Sciatic nerve (tissue), 2 donors: ENCODE data around the gene SORT1. TPM values are rescaled to one million over a fixed set of nuclear protein-coding genes. Genes with fewer than 3 reads are reported as not detected.
"Not testable (repeated sequence)": the region's sequence is repeated elsewhere in the genome, so short reads cannot be mapped to it uniquely, and the experiment has no call there.

Experiments used
- ATAC-seq: fragments of 200-7000 bp; cut with Tn5 transposase; one replicate; pipeline ENCODE4 v1.9.1; 2020; ENCODE audit warnings: mild to moderate bottlenecking, moderate library complexity
- DNase-seq: peaks from one replicate; pipeline ENCODE4 v3.0.0-alpha.2; 2020; ENCODE audit warnings: low spot score
- intact Hi-C: fragments of 100-400 bp; cut with DNase I; formaldehyde crosslinking; loops from one replicate; pipeline ENCODE4 v1.14.2; 2022
- total RNA-seq: library from RNA; stranded (reverse); fragmentation: NEBNext Ultra II Directional; extraction: Animal tissue kit (Norgen Biotek cat#: 25700); gene quantifications from one replicate; pipeline ENCODE4 v1.2.1, GENCODE V29; 2021
- donor health status: DM: no; HTN: no; CAD: no.
- donor health status: DM: no; HTN: no; CAD: no.

SORT1 gene
- total RNA-seq, 1 donor from 2014 or later, result 111 TPM

DNA sequence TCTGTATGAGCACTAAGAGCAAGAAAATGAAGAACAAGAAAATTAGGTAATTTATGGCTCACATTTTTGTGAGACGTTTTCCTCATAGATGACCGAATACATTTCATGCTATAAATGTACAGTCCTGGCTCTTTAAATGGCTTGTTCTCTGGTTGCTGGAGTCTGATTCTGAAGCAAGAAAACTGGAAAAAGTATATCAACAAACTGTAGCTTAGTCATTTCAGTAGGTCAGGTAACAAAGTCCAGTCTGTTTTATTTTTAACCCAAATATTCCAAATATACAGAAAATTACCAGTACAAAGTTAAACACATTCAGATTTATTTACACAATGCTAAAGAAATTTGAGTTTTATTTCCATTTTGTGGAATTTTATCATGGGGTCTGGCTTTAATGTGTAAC lies 88.4 kb downstream of the SORT1 start:
- ATAC-seq (no peak), DNase-seq (no peak)
- intact Hi-C loops, result no loop called here

DNA sequence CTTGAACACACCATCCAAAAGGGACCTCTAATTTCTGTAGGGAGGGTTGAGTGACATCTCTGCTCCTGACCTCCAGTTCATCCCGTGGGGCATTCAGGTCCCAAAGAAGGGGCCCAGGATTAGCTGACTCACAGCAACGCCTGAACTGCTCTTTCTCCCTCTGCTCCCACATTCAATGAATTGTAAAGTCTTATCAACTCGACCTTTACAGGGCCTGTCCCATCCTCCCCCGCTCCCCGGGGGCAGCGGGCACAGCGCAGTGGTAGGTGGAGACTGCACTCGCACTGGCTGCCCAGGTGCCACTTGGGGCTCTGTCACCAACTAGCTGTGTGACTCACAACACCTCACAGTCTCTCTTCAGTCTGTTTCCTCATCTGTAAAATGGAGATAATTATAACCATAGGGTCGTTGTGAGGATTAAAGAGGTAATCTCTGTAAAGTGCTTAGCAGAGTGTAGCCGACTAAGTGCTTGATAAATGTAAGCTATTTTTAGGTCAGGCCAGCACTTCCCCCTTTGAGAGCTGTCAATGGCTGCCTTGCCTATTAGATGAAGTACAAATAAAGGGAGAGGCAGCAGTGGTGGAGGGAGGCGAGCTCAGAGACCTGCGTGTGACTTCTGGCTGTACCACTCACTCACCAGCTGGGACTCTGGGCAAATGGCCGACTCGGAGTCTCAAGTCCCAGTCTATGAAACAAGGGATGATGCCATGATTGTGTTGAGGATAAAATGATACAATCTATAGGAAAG lies 90.3 kb downstream of the SORT1 start:
- intact Hi-C loops, result no loop called here
- DNase-seq (no peak), ATAC-seq (peak; percentile 16)

DNA sequence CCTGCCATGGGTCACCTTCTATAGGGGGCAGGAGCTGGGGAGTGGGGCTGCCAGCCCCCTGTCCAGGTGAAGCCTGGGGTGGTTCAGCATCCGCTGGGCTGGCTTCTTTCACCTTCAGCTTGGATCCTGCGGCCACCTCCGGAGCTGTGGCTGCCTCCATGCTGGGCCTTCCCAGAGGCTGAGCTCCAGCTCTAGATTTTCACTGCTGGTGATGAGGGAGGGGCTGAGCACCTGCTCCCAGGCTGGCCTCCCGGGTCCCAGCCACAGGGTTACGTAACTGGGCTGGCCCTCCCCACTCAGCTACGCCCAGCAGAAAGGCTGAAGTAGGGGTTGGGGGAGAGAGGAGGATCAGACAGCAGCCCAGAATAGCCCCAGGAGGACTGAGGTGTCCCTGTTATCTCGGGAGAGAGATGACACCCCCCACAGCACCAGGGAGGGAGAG lies 90.9 kb downstream of the SORT1 start, which contains the start of gene MYBPHL:
TSS of gene MYBPHL (minus strand) at position 180 of the 442 bp plus-strand sequence. CDS start at position 160, 20 bp downstream.
- intact Hi-C loops, result no loop called here
- no peak for ATAC-seq
- no peak for DNase-seq

DNA sequence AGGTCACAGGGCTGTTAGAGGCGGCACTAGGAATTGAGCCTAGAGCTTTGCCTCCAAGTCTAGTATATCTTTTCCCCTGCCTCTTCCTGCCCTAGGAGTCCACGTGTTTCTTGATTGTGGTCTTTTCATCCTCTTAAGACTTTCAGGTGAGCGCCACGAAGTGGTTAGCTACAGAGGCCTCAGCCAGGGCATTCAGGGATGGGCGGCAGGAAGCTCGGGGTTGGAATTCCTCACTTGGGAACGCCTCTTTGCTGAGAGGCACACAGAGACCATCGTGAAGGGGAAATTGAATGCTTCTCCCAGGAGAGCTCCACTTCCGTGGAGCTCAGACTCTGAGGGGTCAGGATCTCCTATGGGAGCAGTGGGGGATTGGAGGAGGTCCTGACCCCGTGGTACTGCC lies 91.7 kb downstream of the SORT1 start:
- intact Hi-C loops, DNase-seq: not testable (repeated sequence)
- peak; percentile 6 for ATAC-seq

DNA sequence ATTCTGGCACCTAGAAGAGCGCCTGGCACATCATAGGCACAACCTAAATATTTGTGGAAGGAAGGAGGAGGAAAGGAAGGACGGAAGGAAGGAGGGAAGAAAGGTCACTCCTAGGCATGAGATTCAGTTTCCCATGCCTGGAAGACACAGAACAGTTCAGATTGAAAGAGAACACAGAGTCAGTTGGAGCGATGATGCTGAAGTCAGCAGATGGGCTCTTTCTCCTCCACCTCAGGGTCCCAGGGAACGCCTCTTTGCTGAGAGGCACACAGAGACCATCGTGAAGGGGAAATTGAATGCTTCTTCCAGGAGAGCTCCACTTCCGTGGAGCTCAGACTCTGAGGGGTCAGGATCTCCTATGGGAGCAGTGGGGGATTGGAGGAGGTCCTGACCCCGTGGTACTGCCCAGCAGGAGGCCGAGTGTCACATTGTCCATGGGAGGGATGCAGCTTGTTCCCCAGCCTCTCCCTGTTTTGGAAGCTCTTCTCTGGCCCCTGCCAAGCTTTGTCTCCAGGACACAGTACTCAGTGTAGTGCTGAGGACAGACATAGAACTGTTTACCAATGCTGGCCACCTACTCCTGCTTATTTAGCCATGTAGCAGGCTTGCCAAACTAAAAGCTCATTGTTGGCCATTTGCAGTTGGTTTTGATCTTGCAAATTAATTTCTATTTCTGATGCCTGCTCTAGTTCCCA lies 93.3 kb downstream of the SORT1 start:
- DNase-seq, result no peak
- ATAC-seq, result peak; percentile 80
- intact Hi-C loops, result no loop called here

DNA sequence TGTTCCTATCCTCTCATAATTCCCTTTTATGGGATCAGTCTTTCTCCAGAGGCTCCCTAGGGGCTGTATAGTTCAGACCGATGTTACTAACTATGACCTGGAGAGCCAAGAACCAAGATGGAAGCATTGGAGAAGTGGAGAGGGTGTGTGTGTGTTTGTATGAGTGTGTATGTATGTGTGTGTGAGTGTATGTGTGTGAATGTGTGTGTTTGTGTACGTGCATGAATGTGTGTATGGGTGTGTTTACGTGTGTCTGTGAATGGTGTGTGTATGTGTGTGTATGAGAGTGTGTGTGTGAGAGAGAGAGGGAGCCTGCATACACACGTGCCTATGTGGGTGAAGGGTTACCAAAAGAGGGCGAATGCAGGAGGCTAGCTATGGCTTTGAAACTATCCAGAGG lies 95.8 kb downstream of the SORT1 start:
- intact Hi-C loops, result no loop called here
- ATAC-seq (no peak), DNase-seq (no peak)

DNA sequence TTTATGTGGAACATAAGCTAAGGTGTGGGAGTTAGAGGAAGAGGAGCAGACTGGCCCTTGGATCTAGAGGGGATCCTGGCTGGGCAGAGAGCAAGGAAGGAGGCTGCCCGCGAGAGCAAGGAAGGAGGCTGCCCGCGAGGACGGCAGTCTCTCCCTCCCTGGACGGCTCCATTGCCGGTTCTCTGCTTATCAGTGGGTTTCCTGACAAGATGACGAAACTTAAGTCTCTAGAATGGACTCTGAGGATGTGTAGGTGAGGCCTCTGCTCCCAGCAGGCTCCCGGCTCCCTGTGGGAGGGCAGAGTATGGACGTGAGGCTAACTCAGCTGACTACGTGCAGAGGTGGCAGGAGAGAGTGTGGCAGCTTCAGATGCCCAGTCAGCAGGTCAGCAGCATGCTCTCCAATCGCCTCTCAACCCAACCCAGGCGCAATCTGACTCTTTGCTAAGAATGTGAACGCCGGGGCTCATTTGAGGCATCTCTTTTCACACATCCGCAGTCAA lies 97.0 kb downstream of the SORT1 start:
- ATAC-seq, result no peak

DNA sequence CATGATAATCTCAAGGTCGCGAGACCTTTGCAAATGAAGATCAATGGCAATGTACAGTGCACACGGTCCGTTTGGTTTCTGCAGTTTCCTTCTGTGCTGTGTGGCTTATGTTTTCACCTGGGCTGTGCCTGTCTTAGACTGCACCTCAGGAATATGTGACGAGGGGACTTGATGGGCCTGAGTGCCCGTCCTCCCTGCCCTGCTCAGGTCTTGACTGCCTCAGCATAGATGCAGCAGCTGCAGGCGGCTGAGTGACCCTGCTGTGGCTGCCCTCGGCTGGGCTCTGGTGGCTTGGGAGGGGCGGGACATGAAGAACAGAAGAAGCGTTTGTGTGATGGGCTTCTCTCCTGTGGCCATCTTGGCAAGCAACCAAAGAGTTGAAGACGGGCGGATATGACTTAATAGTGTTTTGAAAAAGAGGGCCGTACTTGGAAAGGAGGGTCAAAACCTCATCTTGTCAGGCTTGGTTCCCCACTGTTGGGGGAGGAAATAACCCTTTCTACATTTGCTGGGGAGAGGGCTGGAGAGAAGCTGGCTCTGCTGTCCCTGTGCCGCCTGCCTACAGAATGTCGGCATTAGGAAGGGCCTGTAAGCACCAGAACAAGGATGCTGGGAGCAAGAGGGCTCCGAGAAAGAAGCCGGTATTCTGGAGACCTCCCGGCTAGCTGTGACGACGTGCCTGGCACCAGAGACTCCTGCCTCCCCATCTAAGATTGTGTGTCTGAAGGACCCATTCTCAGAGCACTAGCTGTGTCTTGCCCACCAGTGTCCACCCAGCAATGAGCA lies 98.0 kb downstream of the SORT1 start:
- DNase-seq (peak; percentile 86), ATAC-seq (peak; percentile 92)
- intact Hi-C loops, result no loop called here

More for the DNA sequence above, 97.0 kb downstream of the SORT1 start:
- intact Hi-C loops, result no loop called here
- no peak for DNase-seq

DNA sequence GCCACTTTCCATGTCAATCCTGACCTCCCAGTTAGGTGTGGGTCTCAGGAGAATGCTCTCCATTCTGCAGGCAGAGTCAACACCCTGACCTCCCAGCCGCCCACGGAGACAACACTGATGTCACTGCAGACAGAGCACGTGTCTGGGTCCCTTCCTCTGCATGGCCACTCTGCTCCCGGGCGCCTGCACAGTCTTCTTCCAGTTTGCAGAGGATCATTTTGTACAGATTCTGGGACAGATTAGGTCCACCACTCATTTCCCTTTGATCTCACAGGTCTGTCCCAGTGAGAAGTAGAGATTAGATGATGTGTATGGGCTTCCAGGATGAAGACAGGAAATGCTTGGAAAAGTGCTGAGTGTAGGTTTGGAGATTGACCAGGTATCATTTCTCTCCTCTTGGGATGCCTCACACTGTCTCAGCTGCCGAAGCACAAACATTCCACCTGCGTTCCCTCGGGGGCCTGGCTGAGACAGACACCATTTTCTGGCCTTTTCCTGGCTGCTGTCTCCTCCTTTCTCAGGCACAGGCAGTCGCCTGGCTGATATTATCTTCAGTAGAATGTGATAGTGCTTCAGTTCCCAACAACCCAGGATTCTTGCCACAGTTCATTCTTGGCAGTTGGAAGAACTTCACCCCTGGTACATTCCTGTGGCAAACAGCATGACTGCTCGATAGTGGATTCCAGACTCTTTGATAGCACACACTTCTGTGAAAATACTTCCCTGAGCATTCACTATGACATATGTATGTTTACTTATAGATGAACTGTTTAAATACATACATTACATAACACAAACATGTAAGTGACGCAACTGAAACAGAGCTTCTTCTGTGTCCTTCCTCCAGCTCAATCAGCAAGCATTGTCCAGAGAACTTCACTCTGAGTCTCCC lies 98.8 kb downstream of the SORT1 start:
- intact Hi-C loops, result no loop called here
- DNase-seq (peak; percentile 86), ATAC-seq (peak; percentile 83)

DNA sequence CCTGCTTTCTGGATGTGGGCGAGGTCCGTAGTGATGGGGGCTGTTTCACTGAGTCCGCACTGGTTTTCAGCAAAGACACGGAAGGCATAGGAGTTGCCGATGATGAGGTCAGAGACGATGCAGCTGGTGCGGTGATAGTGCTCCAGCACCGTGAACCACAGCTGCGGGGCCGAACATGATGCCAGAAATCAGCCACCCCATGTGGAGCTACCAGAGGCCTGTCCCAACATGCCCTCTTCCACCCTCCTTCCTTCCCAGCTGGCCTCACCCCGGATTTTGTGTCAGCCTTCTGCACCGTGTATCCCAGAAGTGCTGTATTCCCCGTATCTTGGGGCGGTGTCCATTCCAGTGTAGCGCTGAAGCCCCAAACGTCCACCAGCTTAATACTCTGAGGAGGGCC lies 100.9 kb downstream of the SORT1 start:
- ATAC-seq (no peak), DNase-seq (no peak)
- intact Hi-C loops, result no loop called here

DNA sequence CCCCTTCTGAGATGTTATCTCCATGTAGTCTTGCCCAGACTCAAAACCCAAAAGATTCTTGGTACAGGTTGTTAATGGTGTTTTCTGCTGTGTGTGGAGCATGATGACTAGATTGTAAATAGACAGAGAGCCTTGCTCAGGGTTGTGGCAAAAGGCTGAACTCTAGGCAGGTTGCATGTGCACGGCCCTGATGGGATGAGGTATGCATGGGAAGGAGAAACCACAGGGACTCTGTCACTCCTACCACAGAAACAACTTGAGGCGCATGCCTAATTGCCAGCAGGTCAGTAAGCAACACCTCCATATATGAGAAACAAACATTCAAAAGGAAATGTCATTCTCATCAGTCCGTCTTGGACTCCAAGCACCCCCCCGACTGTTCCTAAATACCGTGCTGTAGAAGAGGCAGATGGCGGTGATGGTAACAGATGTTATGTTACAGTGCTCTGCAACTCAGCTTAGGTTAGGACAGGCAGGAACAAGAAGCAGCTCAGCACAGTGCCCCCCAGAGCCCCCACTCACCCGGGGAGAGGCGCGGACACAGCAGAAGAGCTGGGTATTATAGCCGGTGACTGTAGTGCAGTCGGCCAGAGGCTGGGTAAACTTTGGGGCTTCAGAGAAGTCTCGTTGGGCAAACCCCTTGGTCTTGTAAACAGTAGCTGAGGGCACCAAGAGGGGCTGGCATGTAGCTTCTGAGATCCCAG lies 101.9 kb downstream of the SORT1 start:
- ATAC-seq (no peak), DNase-seq (no peak)
- intact Hi-C loops, result no loop called here

DNA sequence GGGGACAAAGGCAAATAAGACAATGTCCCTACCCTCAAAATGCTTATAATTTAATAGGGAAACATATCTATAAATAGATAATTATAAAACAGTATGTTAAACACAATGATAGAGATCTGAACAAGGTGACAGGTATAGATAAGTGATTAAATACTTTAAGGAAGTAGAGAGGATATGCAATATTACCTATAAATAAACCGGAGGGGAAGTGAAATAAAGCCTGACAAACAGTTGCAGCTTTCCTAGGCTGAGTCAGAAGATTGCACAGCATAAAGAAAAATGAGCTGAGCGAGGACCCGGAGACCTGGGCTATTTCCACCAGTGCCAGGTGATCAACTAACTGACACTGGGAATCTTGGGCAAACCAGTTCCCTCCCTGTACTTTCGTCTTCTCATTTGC lies 103.2 kb downstream of the SORT1 start:
- intact Hi-C loops, result no loop called here
- DNase-seq (no peak), ATAC-seq (no peak)

DNA sequence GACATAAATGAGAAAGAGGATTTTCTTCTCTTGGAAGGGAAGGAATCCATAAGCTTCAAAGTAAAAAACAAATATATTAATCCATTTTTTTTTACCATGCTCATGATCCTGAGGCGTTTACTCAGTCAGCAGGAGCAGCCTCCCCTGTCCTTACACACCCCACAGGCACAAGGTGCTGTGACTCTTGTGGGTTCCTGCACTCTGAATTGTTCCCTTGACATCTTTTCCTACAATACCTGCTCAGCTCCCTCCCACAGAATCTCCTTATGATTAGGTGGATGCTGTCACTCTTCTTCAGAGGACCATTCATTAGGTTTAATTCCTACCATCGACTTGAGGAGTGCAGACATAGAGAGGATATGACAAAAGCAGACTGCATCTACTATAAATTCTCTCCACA lies 104.7 kb downstream of the SORT1 start:
- ATAC-seq, result no peak
- intact Hi-C loops, result no loop called here
- DNase-seq, result no peak

DNA sequence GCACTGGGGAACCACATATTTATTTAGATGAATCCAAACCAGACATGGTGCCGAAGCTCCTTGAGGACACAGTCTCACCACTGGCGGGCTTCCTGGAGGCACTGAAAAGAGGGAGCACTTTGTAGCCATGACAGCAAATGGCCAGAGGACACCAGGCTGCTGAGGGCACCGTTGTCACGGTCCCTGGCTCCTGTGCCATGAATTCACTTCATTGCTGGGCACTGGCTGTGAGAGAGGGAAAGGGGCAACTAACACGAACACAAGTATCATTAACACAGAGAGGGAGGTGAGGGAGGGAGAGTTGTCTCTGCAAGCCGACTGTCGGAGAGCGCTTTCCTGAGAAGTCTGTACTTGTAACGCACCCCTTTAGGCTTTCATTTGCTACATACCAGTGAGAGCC lies 105.4 kb downstream of the SORT1 start:
- no peak for DNase-seq
- ATAC-seq, result no peak
- intact Hi-C loops, result no loop called here

DNA sequence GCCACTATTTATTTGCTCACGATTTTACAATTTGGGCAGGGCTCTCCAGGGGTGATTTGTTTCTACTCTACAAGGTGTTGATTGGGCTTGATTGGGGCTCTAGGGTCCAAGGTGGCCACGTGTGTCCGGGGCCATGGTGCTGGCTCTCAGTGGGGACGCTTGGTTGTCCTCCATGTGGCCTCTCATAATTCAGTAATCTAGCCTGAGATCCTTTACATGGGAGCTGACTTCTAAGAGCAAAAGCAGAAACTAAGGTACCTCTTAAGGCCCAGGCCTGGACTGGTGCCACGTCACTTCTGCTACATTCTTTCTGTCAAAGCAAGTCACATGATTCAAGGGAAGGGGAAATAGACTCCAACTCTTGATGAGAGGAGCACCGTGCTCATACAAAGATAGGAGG lies 106.7 kb downstream of the SORT1 start:
- DNase-seq (no peak), ATAC-seq (peak; percentile 24)
- intact Hi-C loops, result no loop called here

DNA sequence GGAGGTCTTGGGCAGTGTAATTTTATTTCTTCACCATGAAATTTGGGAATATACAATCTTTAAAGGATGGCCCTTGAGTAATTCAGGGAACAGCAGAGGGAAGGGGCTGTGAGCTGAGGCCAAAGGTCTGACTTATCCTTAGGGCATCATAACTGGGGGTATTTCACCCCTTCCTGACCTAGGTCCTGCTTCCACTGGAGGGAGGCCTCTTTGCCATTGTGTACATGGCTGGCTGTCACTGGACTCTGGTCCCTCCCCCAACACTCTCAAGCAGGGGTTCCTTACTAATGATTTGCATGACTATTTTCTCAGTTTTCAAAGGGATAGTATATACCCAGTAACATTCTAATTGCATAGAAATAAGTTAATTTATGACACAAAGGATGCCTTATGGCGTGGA lies 107.6 kb downstream of the SORT1 start:
- no peak for ATAC-seq
- intact Hi-C loops, result no loop called here

DNA sequence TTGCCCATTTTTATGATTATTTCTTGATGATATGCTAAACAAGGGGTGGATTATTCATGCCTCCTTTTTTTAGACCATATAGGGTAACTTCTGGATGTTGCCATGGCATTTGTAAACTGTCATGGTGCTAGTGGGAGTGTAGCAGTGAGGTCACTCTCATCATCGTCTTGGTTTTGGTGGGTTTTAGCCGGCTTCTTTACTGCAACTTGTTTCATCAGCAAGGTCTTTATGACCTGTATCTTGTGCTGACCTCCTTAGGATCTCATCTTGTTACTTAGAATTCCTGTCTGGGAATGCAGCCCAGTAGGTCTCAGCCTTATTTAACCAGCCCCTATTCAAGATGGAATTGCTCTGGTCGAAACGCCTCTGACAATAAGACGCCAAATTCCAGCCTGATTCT lies 111.0 kb downstream of the SORT1 start:
- intact Hi-C loops, DNase-seq, ATAC-seq: not testable (repeated sequence)

More for the DNA sequence above, 107.6 kb downstream of the SORT1 start:
- no peak for DNase-seq
